K562 (cell line): ENCODE data around the gene MEAK7. TPM values are rescaled to one million over a fixed set of nuclear protein-coding genes. Genes with fewer than 3 reads are reported as not detected.

ENCODE experiments used
- ATAC-seq: fragments of 200-7000 bp; cut with Tn5 transposase; 3 replicates; pipeline ENCODE4 v1.9.1; 2020; ENCODE audit warnings: moderate library complexity
- BruUV-seq: library from RNA; stranded (reverse); fragments of 400-500 nt; replicated peaks from 2 replicates; lab custom pipeline; 2021; lab: Mats Ljungman, UMichigan
- CTCF ChIA-PET: fragments of 300-600 bp; formaldehyde crosslinking; extraction: SDS; loops from one replicate; lab custom pipeline; 2021; ENCODE audit warnings: low intra/inter-chr PET ratio; lab: Yijun Ruan, JAX
- POLR2A ChIA-PET: fragments of 300-600, 350-650 bp; sonication (Branson Sonifier 250); formaldehyde crosslinking; extraction: SDS; loops from one replicate; lab custom pipeline; 2021; ENCODE audit warnings: antibody characterized with exemption, inconsistent platforms; lab: Yijun Ruan, JAX
- DNase-seq, 4 experiments: peaks; one replicate each; pipeline versions ENCODE4 v3.0.0 to v3.0.0-alpha.2; 2011 to 2018; ENCODE audit warnings: low spot score in 3 of 4, mixed read lengths in 3 of 4; ENCODE audit errors: extremely low read depth in 1 of 4
- FAIRE-seq: peaks from 2 replicates; lab custom pipeline; 2011; peaks lifted over from hg19 to GRCh38; lab: Jason Lieb, UNC
- H2AFZ ChIP-seq: 2 replicates; pipeline ENCODE4 v1.6.0; 2011; ENCODE audit warnings: low read depth, low read length, control low read depth, inconsistent platforms
- H3K27ac ChIP-seq: fragments of 200-600 bp; 3 replicates; pipeline ENCODE4 v1.8.0; 2011; ENCODE audit warnings: low read depth, mild to moderate bottlenecking, control low read depth, inconsistent platforms, low read length, moderate library complexity, mixed read lengths; ENCODE audit errors: extremely low read depth
- H3K27me3 ChIP-seq, 2 experiments: fragments of 300-600 bp in 1 of 2; 2 replicates in 1 of 2; 3 replicates in 1 of 2; pipeline versions ENCODE4 v1.6.0 to v1.8.0; 2011; ENCODE audit warnings: inconsistent platforms in 2 of 2, low read length in 2 of 2, mild to moderate bottlenecking in 1 of 2, mixed read lengths in 1 of 2, moderate library complexity in 1 of 2; ENCODE audit not compliant: control insufficient read depth in 2 of 2, insufficient read depth in 2 of 2
- H3K36me3 ChIP-seq: fragments of 300-600 bp; 3 replicates; pipeline ENCODE4 v1.8.0; 2011; ENCODE audit warnings: mild to moderate bottlenecking, low read length, inconsistent platforms; ENCODE audit not compliant: control insufficient read depth, insufficient read depth
- H3K4me1 ChIP-seq, 2 experiments: fragments of 200-600 bp in 1 of 2; replicated peaks in 1 of 2; 2 replicates in 1 of 2; 3 replicates in 1 of 2; pipeline versions ENCODE4 v1.5.1 to v1.8.0; 2011; ENCODE audit warnings: inconsistent platforms in 2 of 2, low read length in 2 of 2, mild to moderate bottlenecking in 1 of 2, mixed read lengths in 1 of 2, moderate library complexity in 1 of 2; ENCODE audit not compliant: control insufficient read depth in 2 of 2, insufficient read depth in 2 of 2
- H3K4me2 ChIP-seq: 2 replicates; pipeline ENCODE4 v1.6.1; 2011; ENCODE audit warnings: low read length, control low read depth, inconsistent platforms, mixed read lengths; ENCODE audit not compliant: insufficient read depth
- H3K4me3 ChIP-seq: fragments of 200-600 bp; sonication (generic), shearing (Covaris generic); 2 replicates; pipeline ENCODE4 v1.5.1; 2016; ENCODE audit warnings: control low read depth, inconsistent platforms
- H3K79me2 ChIP-seq: fragments of 200-600 bp; 3 replicates; pipeline ENCODE4 v1.8.0; 2011; ENCODE audit warnings: low read length, inconsistent platforms; ENCODE audit not compliant: control insufficient read depth, insufficient read depth
- H3K9ac ChIP-seq, 2 experiments: 2 replicates each; pipeline versions ENCODE4 v1.6.0 to v1.6.1; 2011; ENCODE audit warnings: low read depth in 2 of 2, low read length in 2 of 2, control low read depth in 1 of 2, inconsistent platforms in 1 of 2, mild to moderate bottlenecking in 1 of 2, mixed read lengths in 1 of 2; ENCODE audit not compliant: insufficient read depth in 1 of 2
- H3K9me1 ChIP-seq: one replicate; pipeline ENCODE4 v1.6.0; 2011; ENCODE audit warnings: inconsistent platforms, mild to moderate bottlenecking, low read length, moderate library complexity; ENCODE audit not compliant: control insufficient read depth, insufficient read depth
- H3K9me3 ChIP-seq: replicated peaks from 2 replicates; pipeline ENCODE4 v1.5.1; 2011; ENCODE audit warnings: low read depth, low read length, inconsistent platforms; ENCODE audit not compliant: control insufficient read depth, insufficient read depth
- H4K20me1 ChIP-seq: replicated peaks from 2 replicates; pipeline ENCODE4 v1.6.1; 2011; ENCODE audit warnings: low read length, inconsistent platforms, mixed read lengths; ENCODE audit not compliant: control insufficient read depth, insufficient read depth
- ATF2 ChIP-seq: sonication (generic); formaldehyde crosslinking; IDR thresholded peaks from 2 replicates; pipeline ENCODE4 v1.8.1; 2022; ENCODE audit warnings: missing genetic modification reagents
- CEBPZ ChIP-seq: fragments of 150-350 bp; IDR thresholded peaks from 2 replicates; pipeline ENCODE4 v1.6.1; 2014; ENCODE audit warnings: low read depth, mild to moderate bottlenecking, low read length, borderline replicate concordance
- ELK3 ChIP-seq: fragments of 450-650 bp; formaldehyde crosslinking; IDR thresholded peaks from 2 replicates; pipeline ENCODE4 v1.4.0; 2020; ENCODE audit warnings: mild to moderate bottlenecking
- NONO ChIP-seq, 2 experiments: fragments of 200-400 bp in 1 of 2; fragments of 450-650 bp in 1 of 2; formaldehyde crosslinking in 1 of 2; IDR thresholded peaks; 2 replicates each; pipeline ENCODE4 v1.6.1; 2017; ENCODE audit warnings: low read depth in 2 of 2, mild to moderate bottlenecking in 2 of 2, moderate library complexity in 2 of 2, low read length in 1 of 2
- PHF20 ChIP-seq: fragments of 450-650 bp; IDR thresholded peaks from 2 replicates; pipeline ENCODE4 v1.6.1; 2018; ENCODE audit not compliant: partially characterized antibody
- PHTF2 ChIP-seq: fragments of 250-450 bp; sonication (Bioruptor Pico); IDR thresholded peaks from 2 replicates; pipeline ENCODE4 v1.5.0; 2021; ENCODE audit warnings: mild to moderate bottlenecking
- PTRF ChIP-seq: fragments of 450-650 bp; IDR thresholded peaks from 2 replicates; pipeline ENCODE4 v1.6.1; 2016; ENCODE audit warnings: mild to moderate bottlenecking, missing genetic modification characterization, missing compliant biosample characterization
- TSHZ1 ChIP-seq: fragments of 250-450 bp; sonication (Bioruptor Pico); IDR thresholded peaks from 2 replicates; pipeline ENCODE4 v1.4.0; 2020; ENCODE audit warnings: mild to moderate bottlenecking, moderate library complexity
- ZBTB1 ChIP-seq: sonication (generic); formaldehyde crosslinking; IDR thresholded peaks from 2 replicates; pipeline ENCODE4 v1.8.1; 2023; ENCODE audit warnings: missing genetic modification reagents, low read depth, mild to moderate bottlenecking, borderline replicate concordance
- ZEB2 ChIP-seq: fragments of 450-650 bp; IDR thresholded peaks from 2 replicates; pipeline ENCODE4 v1.6.1; 2016
- ZNF146 ChIP-seq: IDR thresholded peaks from one replicate; pipeline ENCODE4 v1.6.1; 2018; ENCODE audit warnings: missing compliant biosample characterization; ENCODE audit not compliant: unreplicated experiment
- ZNF79 ChIP-seq: fragments of 250-450 bp; sonication (Bioruptor Pico); IDR thresholded peaks from 2 replicates; pipeline ENCODE4 v1.4.0; 2020; ENCODE audit warnings: low read depth, mild to moderate bottlenecking, moderate library complexity
- WGBS: fragments of 100-300 bp; shearing (Covaris generic); methylation state at CpG from one replicate; pipeline ENCODE4 v1.1.6; 2016; ENCODE audit warnings: low coverage, mixed read lengths; ENCODE audit not compliant: insufficient coverage; ENCODE audit errors: missing lambda C conversion rate; 5-methylcytosine and 5-hydroxymethylcytosine counted together
- in situ Hi-C: fragments of 300-500 bp; cut with MboI; formaldehyde crosslinking; loops from 4 replicates; pipeline ENCODE4 v1.15.0; 2018; ENCODE audit warnings: inconsistent platforms, mixed read lengths
- intact Hi-C: fragments of 100-400 bp; cut with micrococcal nuclease; formaldehyde crosslinking; loops from 2 replicates; pipeline ENCODE4 v1.14.2; 2022
- polyA plus RNA-seq, 8 experiments: library from polyadenylated mRNA; depleted of rRNA in 4 of 8; stranded (reverse) in 5 of 8; unstranded in 3 of 8; fragments of >200 nt; fragmentation: Nextera tagmentation in 2 of 8; fragmentation: Illumina TruSeq in 1 of 8; extraction: Ambion mirVana in 2 of 8; extraction: Trizol in 1 of 8; gene quantifications; 2 replicates each; pipeline versions ENCODE4 v1.2.1 to v1.2.3, GENCODE V29; 2011 to 2014; ENCODE audit warnings: inconsistent platforms in 1 of 8, missing spikeins in 1 of 8
- total RNA-seq, 7 experiments: library from RNA; depleted of rRNA in 6 of 7; stranded (reverse); fragments of >200 nt in 6 of 7; fragmentation: Illumina TruSeq in 2 of 7; extraction: Trizol in 2 of 7; gene quantifications; 2 replicates each; pipeline versions ENCODE4 v1.2.1 to v1.2.3, GENCODE V29; 2011 to 2021; ENCODE audit warnings: low replicate concordance in 1 of 7

The MEAK7 gene
- total and polyA plus RNA-seq, 9 of the 15 experiments (the other 6 are each of a cell fraction or from before 2014, with no cell fraction given) = 1.4 to 14.5 (median 6.3) TPM

- Histone ChIP-seq H3K79me2 (no peaks in the 10 kb centered on the region), H3K9me1 (no peaks in the 10 kb centered on the region), H3K4me3 (no peak overlapping the region), H3K36me3 (no peaks in the 10 kb centered on the region), H3K9me3 (no peaks in the 10 kb centered on the region), H3K27me3 (peaks cover 0 to 9% of the 10 kb centered on the region in 2 experiments; a peak in 3 of 5 replicates), H3K4me1 (peaks cover 0 to 13% of the 10 kb centered on the region in 2 experiments; a peak in 2 of 5 replicates), H3K9ac (no peak overlapping the region)
- no peak for DNase-seq
- FAIRE-seq = no peak
- in situ Hi-C loops = loop anchor here (5.0 kb wide), 1 partner anchor 195 kb away; no protein-coding TSS in a partner anchor
- CTCF ChIA-PET = interaction anchor here (0.6 kb wide), 2 partner anchors 94 to 307 kb away, joined by 3 to 5 read pairs; no protein-coding TSS in a partner anchor
- TF ChIP-seq PHTF2 (CRISPR knock-in tag) (no peak), CEBPZ (no peak), ZEB2 (no peak), ZNF79 (no peak), ZNF146 (CRISPR knock-in tag) (no peak), TSHZ1 (CRISPR knock-in tag) (no peak), ELK3 (CRISPR knock-in tag) (no peak), PHF20 (no peak), PTRF (tag) (no peak), ATF2 (CRISPR knock-in tag) (no peak), NONO (IDR thresholded peaks at IDR 0.05; ENCODE audit: low read depth in 2 of 2, low read length in 1 of 2) (no peak), ZBTB1 (CRISPR knock-in tag) (no peak)
- TF ChIP-seq, all 486 proteins: peak for 0
- no peaks in the 10 kb centered on the region; the same call in none of the 2 replicates for H4K20me1 ChIP-seq
- no peak overlapping the region for H3K27ac ChIP-seq
- POLR2A ChIA-PET = interaction anchor here (1.0 to 1.2 kb wide), 2 partner anchors 9 to 35 kb away, joined by 3 read pairs; no protein-coding TSS in a partner anchor
- intact Hi-C loops = loop anchor here (5.0 kb wide), 1 partner anchor 650 kb away; no protein-coding TSS in a partner anchor
- WGBS = 7% methylated on average over 7 of the region's 7 CpGs
- no peak overlapping the region for H2AFZ ChIP-seq
- no peak for ATAC-seq
- no TSS peak for BruUV-seq
- H3K4me2 ChIP-seq = no peak overlapping the region
Observed at GRCh38 chr16:84477661-84478060, 26.8 kb downstream of the MEAK7 start.
